Panc1 (cell line): ENCODE data around the gene ARRB2. TPM values are rescaled to one million over a fixed set of nuclear protein-coding genes. Genes with fewer than 3 reads are reported as not detected.

ENCODE experiments used
- ATAC-seq: fragments of 200-7000 bp; cut with Tn5 transposase; 2 replicates; pipeline ENCODE4 v1.9.1; 2020; ENCODE audit warnings: mild to moderate bottlenecking, moderate library complexity
- BruUV-seq: library from RNA; stranded (reverse); fragments of 400-500 nt; replicated peaks from 2 replicates; lab custom pipeline; 2021; lab: Mats Ljungman, UMichigan
- CTCF ChIA-PET: fragments of 300-600 bp; sonication (Branson Sonifier 250); formaldehyde crosslinking; loops from one replicate; lab custom pipeline; 2022; ENCODE audit warnings: antibody characterized with exemption; lab: Charles Lee
- POLR2A ChIA-PET: fragments of 300-600 bp; sonication (Branson Sonifier 250); formaldehyde crosslinking; loops from one replicate; lab custom pipeline; 2022; ENCODE audit warnings: antibody characterized with exemption; lab: Charles Lee
- DNase-seq: peaks from one replicate; pipeline ENCODE4 v3.0.0-alpha.2; 2010; ENCODE audit warnings: low read depth, low spot score
- H3K27ac ChIP-seq: 2 replicates; pipeline ENCODE4 v1.5.1; 2011; ENCODE audit warnings: mild to moderate bottlenecking, low read length, inconsistent platforms
- H3K27me3 ChIP-seq: fragments of 200-500 bp; sonication (Bioruptor generic); 2 replicates; pipeline ENCODE4 v1.6.0; 2014; ENCODE audit warnings: low read length, inconsistent platforms; ENCODE audit not compliant: control insufficient read depth, insufficient read depth
- H3K36me3 ChIP-seq: fragments of 200-500 bp; sonication (Bioruptor generic); 2 replicates; pipeline ENCODE4 v1.5.1; 2014; ENCODE audit warnings: inconsistent platforms, mild to moderate bottlenecking, low read length, moderate library complexity; ENCODE audit not compliant: control insufficient read depth, insufficient read depth
- H3K4me1 ChIP-seq: 2 replicates; pipeline ENCODE4 v1.5.1; 2011; ENCODE audit warnings: inconsistent platforms, mild to moderate bottlenecking, low read length, moderate library complexity; ENCODE audit not compliant: control insufficient read depth, insufficient read depth
- H3K4me3 ChIP-seq, 2 experiments: 2 replicates each; pipeline ENCODE4 v1.5.1; 2011 to 2012; ENCODE audit warnings: low read depth in 2 of 2, low read length in 2 of 2, mild to moderate bottlenecking in 2 of 2, inconsistent platforms in 1 of 2, moderate library complexity in 1 of 2
- H3K9me3 ChIP-seq: fragments of 200-500 bp; sonication (Bioruptor generic); 2 replicates; pipeline ENCODE4 v1.5.1; 2014; ENCODE audit warnings: low read depth, mild to moderate bottlenecking, inconsistent platforms, low read length, moderate library complexity; ENCODE audit not compliant: control insufficient read depth, insufficient read depth
- POLR2AphosphoS5 ChIP-seq: IDR thresholded peaks from 2 replicates; pipeline ENCODE4 v1.6.1; 2012; ENCODE audit warnings: mild to moderate bottlenecking, low read depth, low read length, moderate library complexity
- REST ChIP-seq, 2 experiments: IDR thresholded peaks; 2 replicates each; pipeline ENCODE4 v1.6.1; 2011 to 2012; ENCODE audit warnings: low read depth in 2 of 2, control low read depth in 1 of 2, low read length in 1 of 2, mild to moderate bottlenecking in 1 of 2, moderate library complexity in 1 of 2; ENCODE audit not compliant: insufficient read depth in 1 of 2
- SIN3A ChIP-seq: IDR thresholded peaks from 2 replicates; pipeline ENCODE4 v1.6.1; 2012; ENCODE audit warnings: low read depth, mild to moderate bottlenecking, low read length, moderate library complexity, borderline replicate concordance; ENCODE audit not compliant: insufficient read depth
- TCF7L2 ChIP-seq: IDR thresholded peaks from 2 replicates; pipeline ENCODE4 v1.6.1; 2011; ENCODE audit warnings: mild to moderate bottlenecking, low read depth, low read length, inconsistent platforms
- in situ Hi-C: cut with HindIII; loops from 2 replicates; pipeline ENCODE4 v1.10.0; 2016; ENCODE audit warnings: low sequenced_read_pairs, low pct_unique_long_range_greater_than_20kb
- intact Hi-C: fragments of 100-400 bp; cut with micrococcal nuclease; formaldehyde crosslinking; loops from one replicate; pipeline ENCODE4 v1.10.0; 2022; ENCODE audit not compliant: unreplicated experiment
- total RNA-seq: library from RNA; stranded (reverse); gene quantifications from one replicate; pipeline ENCODE4 v1.2.1, GENCODE V29; 2021; ENCODE audit not compliant: unreplicated experiment
- TF ChIP-seq, protein P1 (sequence below): fragments of 450-650 bp; IDR thresholded peaks from 2 replicates; pipeline ENCODE4 v1.5.1; 2017; ENCODE audit warnings: mild to moderate bottlenecking

Gene ARRB2
- total RNA-seq, 1 experiment from 2014 or later, result 39.2 TPM

DNA sequence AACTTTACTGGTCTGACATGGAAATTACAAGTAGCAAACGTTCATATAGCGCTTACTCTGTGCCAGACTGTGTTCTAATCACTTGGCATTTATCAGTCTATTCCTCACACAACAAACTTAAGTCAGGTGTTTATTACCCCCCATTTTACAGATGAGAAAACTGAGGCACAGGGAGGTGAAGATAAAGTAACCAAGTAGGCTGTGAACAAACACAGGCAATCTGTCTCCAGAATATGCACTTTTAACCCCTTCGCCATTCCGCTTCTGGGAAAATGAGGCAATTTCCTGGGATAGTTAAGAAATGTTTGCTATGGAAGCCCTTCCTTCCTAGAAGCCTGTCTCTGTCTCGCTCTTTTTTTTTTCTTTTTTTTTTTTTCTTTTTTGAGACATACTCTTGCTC lies 41.5 kb downstream of the ARRB2 start:
- ATAC-seq, result no peak
- DNase-seq, result no peak
- BruUV-seq, result no TSS peak

GRCh38 chr17:4753392-4753791 lies 43.0 kb downstream of the ARRB2 start:
- ChIA-PET POLR2A (no interaction called here), CTCF (interaction anchor here (0.7 kb wide), 1 partner anchor 277 kb away, joined by 3 read pairs; no protein-coding TSS in a partner anchor)
- no TSS peak for BruUV-seq

More for the DNA sequence above, 41.5 kb downstream of the ARRB2 start:
- ChIA-PET POLR2A (no interaction called here), CTCF (interaction anchor here (0.6 kb wide), 1 partner anchor 185 kb away, joined by 4 read pairs; no protein-coding TSS in a partner anchor)
- Histone ChIP-seq H3K4me1 (no peaks in the 10 kb centered on the region), H3K27ac (no peak overlapping the region), H3K9me3 (no peaks in the 10 kb centered on the region), H3K27me3 (peaks cover 2% of the 10 kb centered on the region), H3K36me3 (no peaks in the 10 kb centered on the region), H3K4me3 (no peak overlapping the region)
- in situ Hi-C loops, result no loop called here
- TF ChIP-seq POLR2AphosphoS5, result no peak
- TF ChIP-seq REST (IDR thresholded peaks at IDR 0.05; ENCODE audit: insufficient read depth in 1 of 2, low read depth in 2 of 2, low read length in 1 of 2), result no peak
- TF ChIP-seq SIN3A, result no peak
- TF ChIP-seq, protein P1, sequence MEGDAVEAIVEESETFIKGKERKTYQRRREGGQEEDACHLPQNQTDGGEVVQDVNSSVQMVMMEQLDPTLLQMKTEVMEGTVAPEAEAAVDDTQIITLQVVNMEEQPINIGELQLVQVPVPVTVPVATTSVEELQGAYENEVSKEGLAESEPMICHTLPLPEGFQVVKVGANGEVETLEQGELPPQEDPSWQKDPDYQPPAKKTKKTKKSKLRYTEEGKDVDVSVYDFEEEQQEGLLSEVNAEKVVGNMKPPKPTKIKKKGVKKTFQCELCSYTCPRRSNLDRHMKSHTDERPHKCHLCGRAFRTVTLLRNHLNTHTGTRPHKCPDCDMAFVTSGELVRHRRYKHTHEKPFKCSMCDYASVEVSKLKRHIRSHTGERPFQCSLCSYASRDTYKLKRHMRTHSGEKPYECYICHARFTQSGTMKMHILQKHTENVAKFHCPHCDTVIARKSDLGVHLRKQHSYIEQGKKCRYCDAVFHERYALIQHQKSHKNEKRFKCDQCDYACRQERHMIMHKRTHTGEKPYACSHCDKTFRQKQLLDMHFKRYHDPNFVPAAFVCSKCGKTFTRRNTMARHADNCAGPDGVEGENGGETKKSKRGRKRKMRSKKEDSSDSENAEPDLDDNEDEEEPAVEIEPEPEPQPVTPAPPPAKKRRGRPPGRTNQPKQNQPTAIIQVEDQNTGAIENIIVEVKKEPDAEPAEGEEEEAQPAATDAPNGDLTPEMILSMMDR, result no peak
- no peak for TF ChIP-seq TCF7L2
- intact Hi-C loops, result no loop called here

More at GRCh38 chr17:4753392-4753791, 43.0 kb downstream of the ARRB2 start:
- no peak for TF ChIP-seq SIN3A
- TF ChIP-seq POLR2AphosphoS5, result no peak
- no peak for TF ChIP-seq TCF7L2
- TF ChIP-seq, protein P1, result no peak
- no peak for TF ChIP-seq REST (IDR thresholded peaks at IDR 0.05; ENCODE audit: insufficient read depth in 1 of 2, low read depth in 2 of 2, low read length in 1 of 2)
- in situ Hi-C loops, result no loop called here
- ATAC-seq, result no peak
- no peaks in the 10 kb centered on the region for H3K9me3 ChIP-seq
- no peak overlapping the region for H3K27ac ChIP-seq
- intact Hi-C loops, result no loop called here
- no peak for DNase-seq
- H3K27me3 ChIP-seq, result peaks cover 2% of the 10 kb centered on the region
- no peak overlapping the region for H3K4me3 ChIP-seq
- H3K4me1 ChIP-seq, result no peaks in the 10 kb centered on the region
- no peaks in the 10 kb centered on the region for H3K36me3 ChIP-seq
